ENCODE data around the gene MRNIP. TPM values are rescaled to one million over a fixed set of nuclear protein-coding genes. Genes with fewer than 3 reads are reported as not detected.

MRNIP gene
- total RNA-seq, 1 experiment from 2014 or later: 36.2 TPM

GRCh38 chr5:179901462-179901861 is 42.8 kb upstream of the MRNIP start:
- TF ChIP-seq CBX3 (IDR thresholded peaks at IDR 0.05; ENCODE audit: low read depth) (no peak), EGR1 (IDR thresholded peaks at IDR 0.05; ENCODE audit: low read depth) (no peak), YY1 (IDR thresholded peaks at IDR 0.05; ENCODE audit: extremely low read depth, insufficient replicate concordance, low read depth, low read length) (no peak), TCF7L2 (IDR thresholded peaks at IDR 0.05; ENCODE audit: borderline replicate concordance, extremely low read depth, insufficient read depth, insufficient read length) (no peak), REST (IDR thresholded peaks at IDR 0.05; ENCODE audit: low read depth) (no peak), CTCF (IDR thresholded peaks at IDR 0.05 in 2 of 3, conservative IDR thresholded peaks at IDR 0.05 in 1 of 3; ENCODE audit: borderline replicate concordance in 1 of 3, insufficient read depth in 1 of 3, low read depth in 2 of 3, low read length in 2 of 3) (no peak), RAD21 (IDR thresholded peaks at IDR 0.05; ENCODE audit: low read depth) (no peak), SIN3A (IDR thresholded peaks at IDR 0.05; ENCODE audit: low read depth) (no peak), SP1 (IDR thresholded peaks at IDR 0.05; ENCODE audit: low read depth) (no peak), FOSL1 (IDR thresholded peaks at IDR 0.05; ENCODE audit: low read depth) (no peak), POLR2AphosphoS5 (IDR thresholded peaks at IDR 0.05; ENCODE audit: low read depth, low read length) (no peak), ZNF274 (IDR thresholded peaks at IDR 0.05; ENCODE audit: low read depth, low read length) (no peak), SRF (IDR thresholded peaks at IDR 0.05; ENCODE audit: low read depth) (no peak), EZH2 (IDR thresholded peaks at IDR 0.05) (no peak), POLR2A (IDR thresholded peaks at IDR 0.05; ENCODE audit: borderline replicate concordance, extremely low read depth, insufficient read depth, insufficient read length) (no peak), ELF1 (IDR thresholded peaks at IDR 0.05; ENCODE audit: borderline replicate concordance, low read depth) (no peak), JUND (IDR thresholded peaks at IDR 0.05) (no peak), ATF3 (IDR thresholded peaks at IDR 0.05) (no peak), MAX (IDR thresholded peaks at IDR 0.05) (no peak)
- H3K4me2 ChIP-seq (ENCODE audit: low read length): no peak overlapping the region
- ChIA-PET POLR2A (no interaction called here), CTCF (no interaction called here), RAD21 (ENCODE audit: low non-redundant PET in 1 of 2, low total read pairs in 2 of 2, uncharacterized antibody in 2 of 2, unreplicated experiment in 2 of 2) (no interaction called here)
- no peak for DNase-seq (ENCODE audit: low read depth, low spot score)
- no TSS peak for BruUV-seq (replicated peaks)
- H3K36me3 ChIP-seq (ENCODE audit: control insufficient read depth in 1 of 2, insufficient read depth in 2 of 2, low read length in 2 of 2): peaks cover 22 to 42% of the 10 kb centered on the region in 2 experiments
- H3K27me3 ChIP-seq (ENCODE audit: insufficient read depth, low read length): no peaks in the 10 kb centered on the region
- no peak for ATAC-seq
- no peaks in the 10 kb centered on the region for H3K9me2 ChIP-seq (ENCODE audit: insufficient read depth)
- intact Hi-C loops (cut with micrococcal nuclease): loop anchor here (10.0 kb wide), 1 partner anchor 183 kb away; no protein-coding TSS in a partner anchor
- peaks cover 46% of the 10 kb centered on the region for H3K79me2 ChIP-seq (ENCODE audit: insufficient read depth, low read length)
- H3K4me3 ChIP-seq (replicated peaks in 1 of 2; ENCODE audit: low read depth in 1 of 2, low read length in 2 of 2): no peak overlapping the region
- H2AFZ ChIP-seq (ENCODE audit: low read depth, low read length, poor library complexity, severe bottlenecking): no peak overlapping the region
- H3K9me3 ChIP-seq (ENCODE audit: control insufficient read depth in 1 of 2, insufficient read depth in 1 of 2, low read depth in 1 of 2, low read length in 2 of 2): no peaks in the 10 kb centered on the region
- H3K9ac ChIP-seq (ENCODE audit: low read length): no peak overlapping the region
- no peak overlapping the region for H3K27ac ChIP-seq (ENCODE audit: low read depth, low read length)
- H4K20me1 ChIP-seq (ENCODE audit: insufficient read depth): peaks cover 10% of the 10 kb centered on the region; the same call in 1 of the 2 replicates
- peaks cover 1 to 5% of the 10 kb centered on the region in 2 experiments; a peak in 2 of 4 replicates for H3K4me1 ChIP-seq (ENCODE audit: control insufficient read depth in 1 of 2, insufficient read depth in 2 of 2, low read length in 2 of 2)
